PC-9 (cell line): ENCODE measurements around the gene IL17D. TPM values are rescaled to one million over a fixed set of nuclear protein-coding genes. Genes with fewer than 3 reads are reported as not detected.

Source experiments
- BruUV-seq: library from RNA; stranded (reverse); fragments of 400-500 nt; replicated peaks from 2 replicates; lab custom pipeline; 2021; lab: Mats Ljungman, UMichigan
- CTCF ChIA-PET: fragments of 300-600 bp; sonication (Branson Sonifier 250); formaldehyde crosslinking; loops from one replicate; lab custom pipeline; 2022; ENCODE audit warnings: antibody characterized with exemption; lab: Charles Lee
- POLR2A ChIA-PET: fragments of 300-600 bp; sonication (Branson Sonifier 250); formaldehyde crosslinking; loops from one replicate; lab custom pipeline; 2022; ENCODE audit warnings: antibody characterized with exemption; ENCODE audit not compliant: unreplicated experiment; lab: Charles Lee
- DNase-seq, 2 experiments: peaks; one replicate each; pipeline versions ENCODE4 v3.0.0 to v3.0.0-alpha.2; 2015 to 2022; ENCODE audit warnings: mixed read lengths in 1 of 2
- H2AFZ ChIP-seq: fragments of 200-600 bp; sonication (generic); 2 replicates; pipeline ENCODE4 v1.8.1; 2017; ENCODE audit warnings: antibody characterized with exemption
- H3F3A ChIP-seq: fragments of 200-600 bp; sonication (generic); 2 replicates; pipeline ENCODE4 v1.8.1; 2017; ENCODE audit warnings: antibody characterized with exemption, mild to moderate bottlenecking, low read depth; ENCODE audit not compliant: insufficient read depth
- H3K27ac ChIP-seq: fragments of 200-600 bp; sonication (generic); 2 replicates; pipeline ENCODE4 v1.6.1; 2016; ENCODE audit warnings: mixed run types
- H3K27me3 ChIP-seq: fragments of 200-600 bp; sonication (generic); 2 replicates; pipeline ENCODE4 v1.6.1; 2016; ENCODE audit warnings: low read depth, mixed run types; ENCODE audit not compliant: insufficient read depth
- H3K36me3 ChIP-seq: fragments of 200-600 bp; sonication (generic); 2 replicates; pipeline ENCODE4 v1.6.1; 2016; ENCODE audit warnings: low read depth, mixed run types
- H3K4me1 ChIP-seq: fragments of 200-600 bp; sonication (generic); replicated peaks from 2 replicates; pipeline ENCODE4 v1.6.1; 2016; ENCODE audit warnings: mixed run types; ENCODE audit not compliant: insufficient read depth
- H3K4me2 ChIP-seq: fragments of 200-600 bp; sonication (generic); 2 replicates; pipeline ENCODE4 v1.6.1; 2017; ENCODE audit warnings: mixed run types
- H3K4me3 ChIP-seq: fragments of 200-600 bp; sonication (generic); 2 replicates; pipeline ENCODE4 v1.6.1; 2016; ENCODE audit warnings: mixed run types
- H3K79me2 ChIP-seq: fragments of 200-600 bp; sonication (generic); 2 replicates; pipeline ENCODE4 v1.6.1; 2017; ENCODE audit warnings: low read depth, mixed run types
- H3K9me2 ChIP-seq: fragments of 200-600 bp; sonication (generic); 2 replicates; pipeline ENCODE4 v1.8.1; 2017; ENCODE audit warnings: mild to moderate bottlenecking; ENCODE audit not compliant: insufficient read depth
- H3K9me3 ChIP-seq: fragments of 200-600 bp; sonication (generic); 2 replicates; pipeline ENCODE4 v1.8.1; 2016; ENCODE audit warnings: low read depth; ENCODE audit not compliant: insufficient read depth
- H4K20me1 ChIP-seq: fragments of 200-600 bp; sonication (generic); 2 replicates; pipeline ENCODE4 v1.8.1; 2017; ENCODE audit not compliant: insufficient read depth
- CTCF ChIP-seq: fragments of 200-600 bp; sonication (generic); conservative IDR thresholded peaks from 2 replicates; pipeline ENCODE4 v1.6.1; 2017; ENCODE audit warnings: mixed run types, antibody characterized with exemption, mild to moderate bottlenecking, moderate library complexity
- EZH2 ChIP-seq: fragments of 200-600 bp; sonication (generic); IDR thresholded peaks from 2 replicates; pipeline ENCODE4 v1.8.0; 2017; ENCODE audit warnings: antibody characterized with exemption, low read depth
- intact Hi-C: fragments of 100-400 bp; cut with micrococcal nuclease; formaldehyde crosslinking; loops from one replicate; pipeline ENCODE4 v1.10.0; 2022; ENCODE audit not compliant: unreplicated experiment
- total RNA-seq: library from RNA; stranded (reverse); gene quantifications from 2 replicates; pipeline ENCODE4 v1.2.3, GENCODE V29; 2021

The IL17D gene
- total RNA-seq, 1 experiment from 2014 or later: 0.37 TPM

DNA sequence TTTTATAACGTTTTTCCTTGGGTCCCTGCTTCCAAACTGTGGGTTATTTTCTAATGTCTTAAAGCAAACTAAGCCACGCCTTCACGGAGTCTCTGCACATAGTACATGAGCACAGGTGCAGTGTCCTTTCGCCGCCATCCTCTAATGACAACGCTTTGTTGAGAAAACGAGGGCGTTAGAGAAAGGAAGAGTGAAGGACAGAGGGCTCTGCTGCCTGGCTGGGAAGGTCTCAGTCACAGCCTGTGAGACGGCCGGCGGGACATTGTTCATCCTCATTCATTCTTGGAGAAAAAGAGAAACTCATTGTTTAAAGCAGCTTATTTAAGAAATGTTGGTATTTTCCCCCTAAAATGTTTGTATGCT, 9.5 kb downstream of the IL17D start:
- H3K4me2 ChIP-seq: peak overlapping the region; percentile 55
- BruUV-seq: no TSS peak
- H3K9me3 ChIP-seq: no peaks in the 10 kb centered on the region
- peak overlapping the region; percentile 36; the same call in 1 of the 2 replicates for H2AFZ ChIP-seq
- no peaks in the 10 kb centered on the region for H3K4me1 ChIP-seq
- POLR2A ChIA-PET: no interaction called here
- CTCF ChIA-PET: interaction anchor here (0.6 kb wide), 1 partner anchor 206 kb away, joined by 4 read pairs; no protein-coding TSS in a partner anchor
- no peaks in the 10 kb centered on the region for H3K9me2 ChIP-seq
- H3K27ac ChIP-seq: no peak overlapping the region
- intact Hi-C loops: loop anchor here (5.0 kb wide), 2 partner anchors 99 to 216 kb away; no protein-coding TSS in a partner anchor
- H3K79me2 ChIP-seq: no peaks in the 10 kb centered on the region
- no peaks in the 10 kb centered on the region for H3K36me3 ChIP-seq
- peak overlapping the region; percentile 10; the same call in 1 of the 2 replicates for H3K4me3 ChIP-seq
- 0 out of 2 replicates have a peak, but pooled peaks cover 4% of the 10 kb centered on the region for H4K20me1 ChIP-seq
- H3K27me3 ChIP-seq: no peaks in the 10 kb centered on the region
- DNase-seq: no peak
- TF ChIP-seq EZH2 (no peak), CTCF (no peak)
- H3F3A ChIP-seq: peaks cover 4% of the 10 kb centered on the region; the same call in 1 of the 2 replicates

DNA sequence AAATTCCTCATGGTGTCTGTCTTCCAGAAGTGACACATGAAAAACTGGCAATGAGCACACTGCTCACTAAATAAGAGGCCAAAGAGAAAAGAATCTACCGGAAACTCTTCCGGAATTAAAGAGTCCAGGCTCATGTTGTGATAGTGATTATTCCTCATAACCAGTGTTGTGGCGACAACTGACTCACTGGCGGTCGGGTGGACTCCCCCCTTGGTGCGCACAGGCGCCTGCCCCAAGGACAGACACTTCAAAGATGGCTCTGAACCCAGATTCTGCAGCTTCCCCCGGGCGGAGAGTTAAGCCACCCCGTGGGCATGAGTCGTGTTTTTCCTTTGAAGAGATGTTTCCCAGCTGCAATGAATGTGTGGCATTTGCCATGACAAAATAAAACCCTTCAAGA, 10.3 kb downstream of the IL17D start:
- Histone ChIP-seq H3K9me3 (no peaks in the 10 kb centered on the region), H3K4me2 (no peak overlapping the region), H3K79me2 (no peaks in the 10 kb centered on the region), H3K27me3 (no peaks in the 10 kb centered on the region), H3K27ac (no peak overlapping the region), H3K4me1 (no peaks in the 10 kb centered on the region), H3F3A (peaks cover 4% of the 10 kb centered on the region; the same call in 1 of the 2 replicates), H4K20me1 (0 out of 2 replicates have a peak, but pooled peaks cover 4% of the 10 kb centered on the region), H3K4me3 (no peak overlapping the region), H2AFZ (no peak overlapping the region), H3K9me2 (no peaks in the 10 kb centered on the region), H3K36me3 (no peaks in the 10 kb centered on the region)
- TF ChIP-seq EZH2 (no peak), CTCF (no peak)
- intact Hi-C loops: loop anchor here (5.0 kb wide), 2 partner anchors 99 to 216 kb away; no protein-coding TSS in a partner anchor
- POLR2A ChIA-PET: no interaction called here
- CTCF ChIA-PET: interaction anchor here (0.6 kb wide), 1 partner anchor 205 kb away, joined by 4 read pairs; no protein-coding TSS in a partner anchor
- no TSS peak for BruUV-seq
- no peak for DNase-seq

- Histone ChIP-seq H3K9me2 (no peaks in the 10 kb centered on the region), H3K9me3 (no peaks in the 10 kb centered on the region), H3K27ac (no peak overlapping the region), H3K4me3 (no peak overlapping the region), H3K79me2 (no peaks in the 10 kb centered on the region), H3F3A (peaks cover 4% of the 10 kb centered on the region; the same call in 1 of the 2 replicates), H3K4me2 (no peak overlapping the region), H2AFZ (no peak overlapping the region), H3K4me1 (no peaks in the 10 kb centered on the region), H3K27me3 (no peaks in the 10 kb centered on the region), H4K20me1 (0 out of 2 replicates have a peak, but pooled peaks cover 4% of the 10 kb centered on the region), H3K36me3 (no peaks in the 10 kb centered on the region)
- DNase-seq: no peak
- TF ChIP-seq CTCF (no peak), EZH2 (no peak)
- BruUV-seq: no TSS peak
- CTCF ChIA-PET: no interaction called here
- intact Hi-C loops: loop anchor here (5.0 kb wide), 2 partner anchors 98 to 217 kb away; no protein-coding TSS in a partner anchor
- POLR2A ChIA-PET: no interaction called here
Measured at GRCh38 chr13:20714161-20714560, 10.7 kb downstream of the IL17D start.
